ENCODE data around the gene KHDC4. TPM values are rescaled to one million over a fixed set of nuclear protein-coding genes. Genes with fewer than 3 reads are reported as not detected.

KHDC4 gene
- total and polyA plus RNA-seq, 12 donors, result 14.3 to 33.8 (median 22.0) TPM

DNA sequence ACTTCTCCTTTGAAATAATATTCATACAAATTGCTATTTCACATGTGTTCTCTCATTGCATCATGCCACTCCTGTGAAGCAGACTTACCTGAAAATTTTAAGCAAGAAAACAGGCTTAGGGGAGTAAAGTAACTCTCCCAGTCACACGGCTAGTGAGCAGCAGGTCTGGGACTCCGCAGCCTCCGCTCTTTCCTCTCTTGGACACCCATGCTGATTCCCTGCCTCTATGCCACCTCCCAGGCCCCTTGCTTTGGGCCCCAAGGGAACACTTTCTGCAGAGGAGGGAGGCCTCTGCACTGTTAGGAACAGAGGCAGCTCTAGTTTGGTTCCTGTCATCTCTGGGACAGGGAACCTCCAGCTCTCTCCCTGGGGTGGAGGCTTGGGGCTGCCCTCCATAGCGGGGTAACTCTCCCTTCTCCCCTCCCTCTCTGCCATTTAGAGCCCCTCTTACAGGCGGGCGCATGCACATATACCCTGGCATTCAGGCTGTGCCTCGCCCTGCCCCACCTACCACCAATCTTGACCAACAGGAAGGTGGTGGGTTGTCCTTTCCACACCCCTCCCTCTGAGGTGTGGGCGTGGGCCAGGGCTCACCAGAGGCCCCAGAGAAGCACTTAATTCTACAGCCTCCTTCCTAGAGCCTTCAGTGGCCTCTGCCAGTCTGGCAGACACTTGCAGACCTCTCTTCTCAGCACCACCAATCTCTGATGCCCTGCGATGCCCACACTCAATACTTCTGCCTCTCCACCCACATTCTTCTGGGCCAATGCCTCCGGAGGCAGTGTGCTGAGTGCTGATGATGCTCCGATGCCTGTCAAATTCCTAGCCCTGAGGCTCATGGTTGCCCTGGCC, 7.0 kb upstream of the KHDC4 start, which contains the start of gene RXFP4:
RXFP4 (plus strand) TSS at position 646 of the 852 bp plus-strand sequence; CDS start at position 718, 72 bp downstream.
- Histone ChIP-seq H3K4me1 (peaks cover 32 to 80% (median 60%) of the 10 kb centered on the region in 9 donors), H3K4me3 (peak within 1 kb of the TSS in 1 of 10 donors; percentile 14), H3K27ac (peak within 1 kb of the TSS; percentile 80 to 96 (median 85)), H3K9me3 (no peaks in the 10 kb centered on the region), H3K36me3 (peaks cover 0 to 10% (median 0%) of the 10 kb centered on the region in 9 donors), H3K27me3 (no peaks in the 10 kb centered on the region)
- 38 to 44% methylated on average over 11 of the region's 11 CpGs for WGBS, 2 donors
- intact Hi-C loops (cut with DNase I), result loop anchor here in 6 of 10 donors (5.0 kb wide), 3 partner anchors 36 to 46 kb away; partner anchors contain the start of gene ARHGEF2 (in 4 of the 6)
- no peak for DNase-seq
- no peak for TF ChIP-seq CTCF (IDR thresholded peaks at IDR 0.05)
- ATAC-seq, result peak; percentile 14 to 53 (median 21)

- no peaks in the 10 kb centered on the region for H3K27me3 ChIP-seq
- H3K27ac ChIP-seq, result peak overlapping the region; percentile 80 to 96 (median 85)
- peak; percentile 65 to 86 (median 81) for ATAC-seq
- H3K4me3 ChIP-seq, result peak overlapping the region in 1 of 10 donors; percentile 14
- DNase-seq, result peak in 1 of 2 donors; percentile 74
- 29 to 36% methylated on average over 4 of the region's 4 CpGs for WGBS, 2 donors
- TF ChIP-seq CTCF (IDR thresholded peaks at IDR 0.05), result no peak
- peaks cover 0 to 3% (median 0%) of the 10 kb centered on the region in 9 donors for H3K36me3 ChIP-seq
- intact Hi-C loops (cut with DNase I), result loop anchor here in 6 of 10 donors (5.0 kb wide), 3 partner anchors 37 to 47 kb away; partner anchors contain the start of gene ARHGEF2 (in 4 of the 6)
- peaks cover 32 to 73% (median 56%) of the 10 kb centered on the region in 9 donors for H3K4me1 ChIP-seq
- no peaks in the 10 kb centered on the region for H3K9me3 ChIP-seq
Measured at GRCh38 chr1:155940482-155940992, 6.3 kb upstream of the KHDC4 start.

DNA sequence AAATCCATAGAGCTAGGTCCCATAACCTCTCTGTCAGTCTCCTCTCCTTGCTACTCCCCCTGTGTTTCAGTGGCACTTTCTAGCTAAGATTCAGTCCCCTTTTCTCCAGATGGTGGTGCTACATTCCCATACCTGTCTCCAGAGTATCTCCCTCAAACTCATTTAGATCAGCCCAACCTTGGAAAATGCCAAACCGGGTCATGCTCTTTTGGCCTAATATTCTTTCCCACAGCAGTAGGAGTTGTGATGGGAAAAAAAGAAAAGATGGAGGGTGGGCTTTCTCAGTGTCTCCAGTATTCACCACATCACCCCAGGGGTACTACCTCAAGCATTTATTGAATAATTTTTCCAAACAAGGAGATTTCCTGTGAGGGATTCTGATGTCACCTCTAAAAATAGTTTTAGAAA, 4.0 kb upstream of the KHDC4 start:
- ATAC-seq, result peak in 5 of 8 donors; percentile 11 to 29 (median 18)
- TF ChIP-seq CTCF (IDR thresholded peaks at IDR 0.05), result peak; percentile 41 to 84 (median 67)
- Histone ChIP-seq H3K9me3 (no peaks in the 10 kb centered on the region), H3K27ac (peak overlapping the region in 9 of 10 donors; percentile 43 to 96 (median 85)), H3K36me3 (peaks cover 0 to 5% (median 0%) of the 10 kb centered on the region in 9 donors), H3K4me1 (peaks cover 35 to 69% (median 58%) of the 10 kb centered on the region in 9 donors), H3K27me3 (no peaks in the 10 kb centered on the region), H3K4me3 (no peak overlapping the region)
- intact Hi-C loops (cut with DNase I), result loop anchor here in 8 of 10 donors (1.0 to 10.0 kb wide), 4 partner anchors 51 to 117 kb away; partner anchors contain the start of genes LAMTOR2 (in 2 of the 8) and UBQLN4 (in 2 of the 8)
- 0% methylated on average over 1 of the region's 1 CpG for WGBS, 2 donors
- peak in 1 of 2 donors; percentile 64 for DNase-seq
